SJCRH30 (cell line): ENCODE measurements around the gene IGSF21. TPM values are rescaled to one million over a fixed set of nuclear protein-coding genes. Genes with fewer than 3 reads are reported as not detected.

Source experiments
- DNase-seq, 2 experiments: peaks; one replicate each; pipeline ENCODE4 v3.0.0-alpha.2; 2015 to 2020
- H3K27ac ChIP-seq: fragments of 250-450 bp; sonication (Bioruptor Pico); 2 replicates; pipeline ENCODE4 v1.5.1; 2020; ENCODE audit warnings: mild to moderate bottlenecking, moderate library complexity
- H3K27me3 ChIP-seq: fragments of 250-450 bp; sonication (Bioruptor Pico); 2 replicates; pipeline ENCODE4 v1.5.1; 2020; ENCODE audit warnings: mild to moderate bottlenecking, moderate library complexity
- H3K36me3 ChIP-seq: fragments of 250-450 bp; sonication (Bioruptor Pico); 2 replicates; pipeline ENCODE4 v1.5.1; 2020; ENCODE audit warnings: mild to moderate bottlenecking, moderate library complexity
- H3K4me1 ChIP-seq: fragments of 250-450 bp; sonication (Bioruptor Pico); 2 replicates; pipeline ENCODE4 v1.5.1; 2020; ENCODE audit warnings: mild to moderate bottlenecking, moderate library complexity
- H3K4me3 ChIP-seq: fragments of 250-450 bp; sonication (Bioruptor Pico); 2 replicates; pipeline ENCODE4 v1.5.1; 2020; ENCODE audit warnings: mild to moderate bottlenecking, moderate library complexity
- H3K9me3 ChIP-seq: fragments of 250-450 bp; sonication (Bioruptor Pico); replicated peaks from 2 replicates; pipeline ENCODE4 v1.5.1; 2020; ENCODE audit warnings: mild to moderate bottlenecking, moderate library complexity
- total RNA-seq: library from RNA; depleted of rRNA; stranded (reverse); fragments of >200 nt; shearing (Covaris generic); gene quantifications from 2 replicates; pipeline ENCODE4 v1.2.3, GENCODE V29; 2014

The IGSF21 gene
- total RNA-seq, 1 experiment from 2014 or later: not detected

DNA sequence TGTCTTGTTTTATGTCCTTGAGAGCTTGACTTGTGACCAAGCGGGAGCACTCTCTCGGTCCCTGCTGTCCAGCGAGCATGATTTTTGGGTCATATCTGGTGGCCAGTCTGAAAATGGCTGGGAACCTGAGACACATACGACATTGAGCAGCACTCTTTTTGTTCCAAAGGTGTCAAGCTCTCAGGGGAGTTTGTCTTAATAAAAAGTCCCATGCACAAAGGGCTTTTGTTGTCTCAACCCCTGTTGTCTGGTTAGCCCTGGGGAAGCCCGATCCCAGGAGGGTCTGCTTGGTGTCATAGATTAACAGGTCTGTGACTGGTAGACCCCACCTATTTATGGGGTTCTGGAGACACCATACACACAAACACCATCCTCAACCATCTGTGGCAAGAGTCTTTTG is 315.4 kb downstream of the IGSF21 start:
- Histone ChIP-seq H3K4me1 (no peaks in the 10 kb centered on the region), H3K36me3 (no peaks in the 10 kb centered on the region), H3K4me3 (no peak overlapping the region), H3K9me3 (no peaks in the 10 kb centered on the region), H3K27me3 (no peaks in the 10 kb centered on the region), H3K27ac (no peak overlapping the region)
- DNase-seq: no peak

- Histone ChIP-seq H3K4me3 (no peak overlapping the region), H3K4me1 (no peaks in the 10 kb centered on the region), H3K9me3 (no peaks in the 10 kb centered on the region), H3K27me3 (peaks cover 9% of the 10 kb centered on the region; the same call in 1 of the 2 replicates), H3K27ac (no peak overlapping the region), H3K36me3 (no peaks in the 10 kb centered on the region)
- no peak for DNase-seq
Measured at GRCh38 chr1:18426580-18426979, 319.0 kb downstream of the IGSF21 start.
